Transverse colon (tissue), 4 donors: ENCODE measurements around the gene ANTKMT.

Experiments used
- CTCF ChIP-seq, 5 experiments: fragments of 200-600 bp in 3 of 5; fragments of 450-650 bp in 2 of 5; sonication (generic) in 3 of 5; IDR thresholded peaks; 1 replicate in 2 of 5; 2 replicates in 3 of 5; pipeline ENCODE4 v1.5.1; 2016 to 2017; ENCODE audit warnings: antibody characterized with exemption in 5 of 5, inconsistent platforms in 3 of 5, mild to moderate bottlenecking in 2 of 5, moderate library complexity in 1 of 5
- POLR2A ChIP-seq: fragments of 450-650 bp; IDR thresholded peaks from one replicate; pipeline ENCODE4 v1.6.1; 2016; ENCODE audit warnings: antibody characterized with exemption, mild to moderate bottlenecking, moderate library complexity
- POLR2AphosphoS5 ChIP-seq, 3 donors: sonication (generic); formaldehyde crosslinking; IDR thresholded peaks; one replicate each; pipeline ENCODE4 v1.6.1; 2016; ENCODE audit warnings: antibody characterized with exemption in 3 of 3

- TF ChIP-seq POLR2AphosphoS5 (IDR thresholded peaks at IDR 0.05), result peak in 1 of 3 donors; percentile 46
- peak; percentile 12 for TF ChIP-seq POLR2A
- no peak for TF ChIP-seq CTCF (IDR thresholded peaks at IDR 0.05)
These were observed 2.0 kb upstream of the ANTKMT start for GRCh38 chr16:718922-719321.
